SK-N-SH treated with all-trans-retinoic acid at 6 μM for 48 hours (cell line): ENCODE measurements around the gene PCDH8.

ENCODE experiments used
- TF ChIP-seq, protein P1 (sequence below): fragments of 250-450 bp; sonication (Bioruptor Pico); IDR thresholded peaks from 2 replicates; pipeline ENCODE4 v1.5.1; 2020; ENCODE audit warnings: low read depth, mild to moderate bottlenecking, moderate library complexity
- TF ChIP-seq, protein P2 (sequence below): fragments of 250-450 bp; sonication (Bioruptor Pico); IDR thresholded peaks from 2 replicates; pipeline ENCODE4 v1.5.1; 2021; ENCODE audit warnings: mild to moderate bottlenecking, moderate library complexity

DNA sequence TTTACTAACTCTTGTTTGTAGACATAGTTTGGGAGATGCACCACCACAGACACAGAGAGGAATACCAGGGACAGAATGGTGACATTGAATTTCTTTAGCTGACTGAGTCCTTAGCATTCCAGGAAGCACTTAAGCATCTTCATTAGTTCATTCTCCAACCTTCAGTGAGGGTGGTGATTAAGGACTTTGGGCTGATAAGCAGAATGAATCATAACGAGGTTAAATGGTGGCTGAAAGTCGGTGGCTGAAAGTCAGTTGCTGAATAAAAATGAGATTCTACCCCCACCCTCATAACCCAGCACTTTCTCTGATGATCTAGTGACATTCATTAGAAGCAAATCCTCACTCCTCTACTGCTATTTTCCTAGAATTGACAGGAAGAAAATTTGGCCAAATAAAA is 10.6 kb downstream of the PCDH8 start:
- TF ChIP-seq, protein P1, sequence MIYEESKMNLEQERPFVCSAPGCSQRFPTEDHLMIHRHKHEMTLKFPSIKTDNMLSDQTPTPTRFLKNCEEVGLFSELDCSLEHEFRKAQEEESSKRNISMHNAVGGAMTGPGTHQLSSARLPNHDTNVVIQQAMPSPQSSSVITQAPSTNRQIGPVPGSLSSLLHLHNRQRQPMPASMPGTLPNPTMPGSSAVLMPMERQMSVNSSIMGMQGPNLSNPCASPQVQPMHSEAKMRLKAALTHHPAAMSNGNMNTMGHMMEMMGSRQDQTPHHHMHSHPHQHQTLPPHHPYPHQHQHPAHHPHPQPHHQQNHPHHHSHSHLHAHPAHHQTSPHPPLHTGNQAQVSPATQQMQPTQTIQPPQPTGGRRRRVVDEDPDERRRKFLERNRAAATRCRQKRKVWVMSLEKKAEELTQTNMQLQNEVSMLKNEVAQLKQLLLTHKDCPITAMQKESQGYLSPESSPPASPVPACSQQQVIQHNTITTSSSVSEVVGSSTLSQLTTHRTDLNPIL (CRISPR knock-in tag) = no peak
- TF ChIP-seq, protein P2, sequence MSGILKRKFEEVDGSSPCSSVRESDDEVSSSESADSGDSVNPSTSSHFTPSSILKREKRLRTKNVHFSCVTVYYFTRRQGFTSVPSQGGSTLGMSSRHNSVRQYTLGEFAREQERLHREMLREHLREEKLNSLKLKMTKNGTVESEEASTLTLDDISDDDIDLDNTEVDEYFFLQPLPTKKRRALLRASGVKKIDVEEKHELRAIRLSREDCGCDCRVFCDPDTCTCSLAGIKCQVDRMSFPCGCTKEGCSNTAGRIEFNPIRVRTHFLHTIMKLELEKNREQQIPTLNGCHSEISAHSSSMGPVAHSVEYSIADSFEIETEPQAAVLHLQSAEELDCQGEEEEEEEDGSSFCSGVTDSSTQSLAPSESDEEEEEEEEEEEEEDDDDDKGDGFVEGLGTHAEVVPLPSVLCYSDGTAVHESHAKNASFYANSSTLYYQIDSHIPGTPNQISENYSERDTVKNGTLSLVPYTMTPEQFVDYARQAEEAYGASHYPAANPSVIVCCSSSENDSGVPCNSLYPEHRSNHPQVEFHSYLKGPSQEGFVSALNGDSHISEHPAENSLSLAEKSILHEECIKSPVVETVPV (CRISPR knock-in tag) = no peak
